Measurements from ENCODE around the gene AMOTL2.

Gene AMOTL2

GRCh38 chr3:134388292-134388691 is 14.0 kb upstream of the AMOTL2 start:
- Histone ChIP-seq H3K4me2 (ENCODE audit: insufficient read depth, low read length) (no peak overlapping the region), H3K79me2 (ENCODE audit: insufficient read depth, low read length) (no peaks in the 10 kb centered on the region), H3K4me1 (ENCODE audit: insufficient read depth, low read length) (no peaks in the 10 kb centered on the region), H3K27ac (ENCODE audit: low read length) (no peak overlapping the region), H4K20me1 (ENCODE audit: insufficient read depth, low read length) (no peaks in the 10 kb centered on the region), H3K36me3 (ENCODE audit: insufficient read depth, low read length) (no peaks in the 10 kb centered on the region), H3K9me3 (ENCODE audit: insufficient read depth, low read length, severe bottlenecking) (no peaks in the 10 kb centered on the region), H3K4me3 (ENCODE audit: low read depth in 1 of 2, low read length in 2 of 2) (no peak overlapping the region), H3K9ac (ENCODE audit: low read depth, low read length) (no peak overlapping the region), H3K27me3 (ENCODE audit: insufficient read depth, low read length, poor library complexity) (peaks cover 20% of the 10 kb centered on the region), H2AFZ (ENCODE audit: low read depth, low read length) (no peak overlapping the region)
- no peak for ATAC-seq (ENCODE audit: insufficient read depth, low read depth)
- TF ChIP-seq EZH2 (IDR thresholded peaks at IDR 0.05; ENCODE audit: borderline replicate concordance, low read depth, low read length, severe bottlenecking) = no peak
- TF ChIP-seq, protein P1, sequence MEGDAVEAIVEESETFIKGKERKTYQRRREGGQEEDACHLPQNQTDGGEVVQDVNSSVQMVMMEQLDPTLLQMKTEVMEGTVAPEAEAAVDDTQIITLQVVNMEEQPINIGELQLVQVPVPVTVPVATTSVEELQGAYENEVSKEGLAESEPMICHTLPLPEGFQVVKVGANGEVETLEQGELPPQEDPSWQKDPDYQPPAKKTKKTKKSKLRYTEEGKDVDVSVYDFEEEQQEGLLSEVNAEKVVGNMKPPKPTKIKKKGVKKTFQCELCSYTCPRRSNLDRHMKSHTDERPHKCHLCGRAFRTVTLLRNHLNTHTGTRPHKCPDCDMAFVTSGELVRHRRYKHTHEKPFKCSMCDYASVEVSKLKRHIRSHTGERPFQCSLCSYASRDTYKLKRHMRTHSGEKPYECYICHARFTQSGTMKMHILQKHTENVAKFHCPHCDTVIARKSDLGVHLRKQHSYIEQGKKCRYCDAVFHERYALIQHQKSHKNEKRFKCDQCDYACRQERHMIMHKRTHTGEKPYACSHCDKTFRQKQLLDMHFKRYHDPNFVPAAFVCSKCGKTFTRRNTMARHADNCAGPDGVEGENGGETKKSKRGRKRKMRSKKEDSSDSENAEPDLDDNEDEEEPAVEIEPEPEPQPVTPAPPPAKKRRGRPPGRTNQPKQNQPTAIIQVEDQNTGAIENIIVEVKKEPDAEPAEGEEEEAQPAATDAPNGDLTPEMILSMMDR (IDR thresholded peaks at IDR 0.05; ENCODE audit: borderline replicate concordance, extremely low read depth, low read length, poor library complexity, severe bottlenecking) = no peak
- DNase-seq = no peak

GRCh38 chr3:134387293-134387692 is 13.0 kb upstream of the AMOTL2 start:
- Histone ChIP-seq H2AFZ (ENCODE audit: low read depth, low read length) (no peak overlapping the region), H3K79me2 (ENCODE audit: insufficient read depth, low read length) (no peaks in the 10 kb centered on the region), H4K20me1 (ENCODE audit: insufficient read depth, low read length) (no peaks in the 10 kb centered on the region), H3K9ac (ENCODE audit: low read depth, low read length) (no peak overlapping the region), H3K4me1 (ENCODE audit: insufficient read depth, low read length) (no peaks in the 10 kb centered on the region), H3K27ac (ENCODE audit: low read length) (no peak overlapping the region), H3K36me3 (ENCODE audit: insufficient read depth, low read length) (no peaks in the 10 kb centered on the region), H3K9me3 (ENCODE audit: insufficient read depth, low read length, severe bottlenecking) (no peaks in the 10 kb centered on the region), H3K4me2 (ENCODE audit: insufficient read depth, low read length) (no peak overlapping the region), H3K27me3 (ENCODE audit: insufficient read depth, low read length, poor library complexity) (peaks cover 21% of the 10 kb centered on the region), H3K4me3 (ENCODE audit: low read depth in 1 of 2, low read length in 2 of 2) (no peak overlapping the region)
- TF ChIP-seq EZH2 (IDR thresholded peaks at IDR 0.05; ENCODE audit: borderline replicate concordance, low read depth, low read length, severe bottlenecking) = no peak
- TF ChIP-seq, protein P1 (IDR thresholded peaks at IDR 0.05; ENCODE audit: borderline replicate concordance, extremely low read depth, low read length, poor library complexity, severe bottlenecking) = no peak
- no peak for DNase-seq
- no peak for ATAC-seq (ENCODE audit: insufficient read depth, low read depth)

GRCh38 chr3:134384963-134385362 is 10.7 kb upstream of the AMOTL2 start:
- Histone ChIP-seq H3K27ac (ENCODE audit: low read length) (no peak overlapping the region), H3K27me3 (ENCODE audit: insufficient read depth, low read length, poor library complexity) (peaks cover 13% of the 10 kb centered on the region), H3K36me3 (ENCODE audit: insufficient read depth, low read length) (no peaks in the 10 kb centered on the region), H2AFZ (ENCODE audit: low read depth, low read length) (no peak overlapping the region), H3K4me3 (ENCODE audit: low read depth in 1 of 2, low read length in 2 of 2) (no peak overlapping the region), H3K4me2 (ENCODE audit: insufficient read depth, low read length) (no peak overlapping the region), H3K4me1 (ENCODE audit: insufficient read depth, low read length) (no peaks in the 10 kb centered on the region), H3K79me2 (ENCODE audit: insufficient read depth, low read length) (no peaks in the 10 kb centered on the region), H3K9me3 (ENCODE audit: insufficient read depth, low read length, severe bottlenecking) (no peaks in the 10 kb centered on the region), H4K20me1 (ENCODE audit: insufficient read depth, low read length) (no peaks in the 10 kb centered on the region), H3K9ac (ENCODE audit: low read depth, low read length) (no peak overlapping the region)
- no peak for TF ChIP-seq EZH2 (IDR thresholded peaks at IDR 0.05; ENCODE audit: borderline replicate concordance, low read depth, low read length, severe bottlenecking)
- TF ChIP-seq, protein P1 (IDR thresholded peaks at IDR 0.05; ENCODE audit: borderline replicate concordance, extremely low read depth, low read length, poor library complexity, severe bottlenecking) = no peak
- ATAC-seq (ENCODE audit: insufficient read depth, low read depth) (no peak), DNase-seq (no peak)
